Spleen (tissue), 11 donors: ENCODE measurements around the gene RARG. TPM values are rescaled to one million over a fixed set of nuclear protein-coding genes. Genes with fewer than 3 reads are reported as not detected.

ENCODE experiments used
- DNase-seq: peaks from one replicate; pipeline ENCODE4 v3.0.0-alpha.2; 2020
- H3K27ac ChIP-seq, 8 donors: fragments of 200-600 bp; sonication (generic) in 7 of 8; 1 replicate in 4 of 8; 2 replicates in 4 of 8; pipeline versions ENCODE4 v1.5.0 to v1.8.0; 2016 to 2021; ENCODE audit warnings: inconsistent platforms in 4 of 8, mild to moderate bottlenecking in 4 of 8, moderate library complexity in 1 of 8
- H3K27me3 ChIP-seq, 7 donors: fragments of 200-600 bp; sonication (generic) in 6 of 7; replicated peaks in 1 of 7; 1 replicate in 4 of 7; 2 replicates in 3 of 7; pipeline versions ENCODE4 v1.5.0 to v1.8.0; 2016 to 2021; ENCODE audit warnings: inconsistent platforms in 3 of 7, mild to moderate bottlenecking in 1 of 7
- H3K36me3 ChIP-seq, 6 donors: fragments of 200-600 bp; sonication (generic) in 5 of 6; 1 replicate in 4 of 6; 2 replicates in 2 of 6; pipeline versions ENCODE4 v1.5.0 to v1.8.0; 2016 to 2021; ENCODE audit warnings: inconsistent platforms in 2 of 6
- H3K4me1 ChIP-seq, 6 donors: fragments of 200-600 bp; sonication (generic) in 5 of 6; 1 replicate in 3 of 6; 2 replicates in 3 of 6; pipeline versions ENCODE4 v1.5.0 to v1.8.0; 2016 to 2021; ENCODE audit warnings: inconsistent platforms in 3 of 6
- H3K4me3 ChIP-seq, 8 donors: fragments of 200-600 bp; sonication (generic) in 7 of 8; 1 replicate in 4 of 8; 2 replicates in 4 of 8; pipeline versions ENCODE4 v1.5.0 to v1.8.0; 2016 to 2021; ENCODE audit warnings: inconsistent platforms in 4 of 8, mild to moderate bottlenecking in 4 of 8, moderate library complexity in 2 of 8
- H3K9me3 ChIP-seq, 8 donors: fragments of 200-600 bp; sonication (generic) in 7 of 8; 1 replicate in 4 of 8; 2 replicates in 4 of 8; pipeline versions ENCODE4 v1.5.0 to v1.8.0; 2016 to 2021; ENCODE audit warnings: inconsistent platforms in 4 of 8
- CTCF ChIP-seq, 11 experiments: fragments of 200-600 bp in 7 of 11; fragments of 450-650 bp in 4 of 11; sonication (generic) in 4 of 11; IDR thresholded peaks in 8 of 11; conservative IDR thresholded peaks in 3 of 11; 1 replicate in 7 of 11; 2 replicates in 4 of 11; pipeline versions ENCODE4 v1.4.0 to v1.8.0; 2016 to 2021; ENCODE audit warnings: antibody characterized with exemption in 11 of 11, inconsistent platforms in 4 of 11, mild to moderate bottlenecking in 1 of 11
- POLR2A ChIP-seq, 3 donors: fragments of 450-650 bp; IDR thresholded peaks; one replicate each; pipeline ENCODE4 v1.5.1; 2017; ENCODE audit warnings: antibody characterized with exemption in 3 of 3, mild to moderate bottlenecking in 1 of 3
- POLR2AphosphoS5 ChIP-seq, 3 donors: sonication (generic); formaldehyde crosslinking; IDR thresholded peaks; one replicate each; pipeline ENCODE4 v1.5.1; 2017; ENCODE audit warnings: antibody characterized with exemption in 3 of 3
- WGBS, 5 donors: extraction: QIAGEN DNeasy Blood & Tissue Kit in 3 of 5; methylation state at CpG; one replicate each; pipeline versions ENCODE4 v1.1.5 to v1.1.7; 2013 to 2018; 5-methylcytosine and 5-hydroxymethylcytosine counted together
- intact Hi-C: fragments of 100-400 bp; cut with DNase I; formaldehyde crosslinking; loops from one replicate; pipeline ENCODE4 v1.15.0; 2023; ENCODE audit warnings: low total_unique reads
- polyA plus RNA-seq, 3 donors: library from polyadenylated mRNA; stranded (reverse); fragments of 200-250 nt; gene quantifications; one replicate each; pipeline ENCODE4 v1.2.1, GENCODE V29; 2013
- total RNA-seq, 7 donors: library from RNA; depleted of rRNA in 3 of 7; stranded (reverse); fragments of >200 nt in 3 of 7; fragmentation: NEBNext Ultra II Directional in 4 of 7; extraction: Animal tissue kit (Norgen Biotek cat#: 25700) in 4 of 7; gene quantifications; one replicate each; pipeline versions ENCODE4 v1.1.0 to v1.2.1, GENCODE V29; 2016 to 2021
- donor health status: healthy with polysubstance abuse.
- donor health status: DM: no; HTN: no; CAD: no; lungs with moderate emphysema.
- donor health status: DM: no; HTN: no; CAD: no.
- donor health status: Bipolar disorder and iron deficiency.
- donor health status: healthy.
- donor health status: DM: no; HTN: no; CAD: no.
- donor health status: DM: yes; HTN: yes; CAD: no.

RARG gene
- total and polyA plus RNA-seq, 10 donors = 4.6 to 20.8 (median 11.2) TPM

GRCh38 chr12:53186745-53187144, 45.3 kb downstream of the RARG start:
- H3K9me3 ChIP-seq = no peaks in the 10 kb centered on the region
- H3K27me3 ChIP-seq = no peaks in the 10 kb centered on the region
- 88 to 97% (median 93%) methylated on average over 4 of the region's 4 CpGs for WGBS, 5 donors
- TF ChIP-seq POLR2A (IDR thresholded peaks at IDR 0.05) (no peak), POLR2AphosphoS5 (IDR thresholded peaks at IDR 0.05) (no peak), CTCF (IDR thresholded peaks at IDR 0.05 in 8 of 11, conservative IDR thresholded peaks at IDR 0.05 in 3 of 11) (no peak)
- no peak for DNase-seq
- H3K4me1 ChIP-seq = peaks cover 17 to 74% (median 41%) of the 10 kb centered on the region in 6 donors
- no peak overlapping the region for H3K4me3 ChIP-seq
- peaks cover 0 to 99% (median 74%) of the 10 kb centered on the region in 6 donors for H3K36me3 ChIP-seq
- intact Hi-C loops = no loop called here
- no peak overlapping the region for H3K27ac ChIP-seq

- 95 to 99% (median 98%) methylated on average over 3 of the region's 3 CpGs for WGBS, 5 donors
- Histone ChIP-seq H3K9me3 (no peaks in the 10 kb centered on the region), H3K27ac (peak overlapping the region in 1 of 8 donors; percentile 21), H3K4me3 (no peak overlapping the region), H3K27me3 (no peaks in the 10 kb centered on the region), H3K4me1 (peaks cover 24 to 76% (median 49%) of the 10 kb centered on the region in 6 donors), H3K36me3 (peaks cover 0 to 90% (median 66%) of the 10 kb centered on the region in 6 donors)
- intact Hi-C loops = no loop called here
- no peak for DNase-seq
- no peak for TF ChIP-seq POLR2AphosphoS5 (IDR thresholded peaks at IDR 0.05)
- TF ChIP-seq POLR2A (IDR thresholded peaks at IDR 0.05) = no peak
- no peak for TF ChIP-seq CTCF (IDR thresholded peaks at IDR 0.05 in 8 of 11, conservative IDR thresholded peaks at IDR 0.05 in 3 of 11)
Observed at GRCh38 chr12:53185582-53186153, 46.3 kb downstream of the RARG start.

DNA sequence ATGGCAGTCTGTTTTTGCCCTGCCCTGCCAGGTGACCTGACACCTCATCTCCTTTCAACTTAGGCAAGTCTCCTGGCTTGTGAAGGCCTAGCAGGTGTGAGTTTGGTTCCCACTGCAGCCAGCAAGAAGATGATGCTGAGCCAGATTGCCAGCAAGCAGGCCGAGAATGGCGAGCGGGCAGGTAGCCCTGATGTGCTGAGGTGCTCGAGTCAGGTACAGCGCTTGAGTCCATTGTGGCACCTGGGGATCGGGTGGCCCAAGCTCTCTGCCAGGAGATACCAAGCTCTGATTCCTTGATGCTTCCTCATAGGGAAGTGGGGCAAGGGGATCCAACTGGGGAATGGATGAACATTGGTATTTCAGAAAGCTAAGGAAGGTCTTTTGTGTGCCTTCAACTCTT, 47.2 kb downstream of the RARG start:
- no peak overlapping the region for H3K27ac ChIP-seq
- H3K36me3 ChIP-seq = peaks cover 0 to 82% (median 66%) of the 10 kb centered on the region in 6 donors
- DNase-seq = no peak
- H3K4me1 ChIP-seq = peaks cover 24 to 70% (median 43%) of the 10 kb centered on the region in 6 donors
- no peaks in the 10 kb centered on the region for H3K9me3 ChIP-seq
- no peak overlapping the region for H3K4me3 ChIP-seq
- H3K27me3 ChIP-seq = no peaks in the 10 kb centered on the region
- intact Hi-C loops = no loop called here
- 91 to 97% (median 96%) methylated on average over 3 to 6 of the region's 6 CpGs for WGBS, 5 donors
- TF ChIP-seq POLR2AphosphoS5 (IDR thresholded peaks at IDR 0.05) = peak in 2 of 3 donors; percentile 31 to 45
- TF ChIP-seq POLR2A (IDR thresholded peaks at IDR 0.05) = no peak
- TF ChIP-seq CTCF (IDR thresholded peaks at IDR 0.05 in 8 of 11, conservative IDR thresholded peaks at IDR 0.05 in 3 of 11) = no peak

DNA sequence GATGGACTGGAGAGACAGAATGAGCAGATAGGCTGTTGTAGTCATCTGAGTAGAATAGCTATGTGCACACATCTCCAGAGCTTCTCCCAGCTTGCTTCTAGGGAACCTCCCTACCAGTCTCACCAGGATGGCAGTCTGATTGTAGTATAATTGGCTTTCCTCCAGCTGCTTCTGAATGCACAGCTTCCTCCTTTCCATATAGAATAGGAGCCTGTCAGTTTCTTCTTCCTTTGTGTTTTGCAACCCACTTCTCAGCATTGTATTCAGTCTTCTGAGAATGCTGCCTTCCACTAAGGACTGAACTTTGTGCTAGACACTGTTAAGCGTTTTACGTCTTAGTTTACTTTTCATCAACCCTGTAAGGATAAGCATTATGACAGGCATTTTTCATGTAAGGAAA, 49.1 kb downstream of the RARG start:
- no peaks in the 10 kb centered on the region for H3K9me3 ChIP-seq
- WGBS, 5 donors = 38 to 67% (median 57%) methylated on average over 2 of the region's 2 CpGs
- TF ChIP-seq POLR2A (IDR thresholded peaks at IDR 0.05) (no peak), CTCF (IDR thresholded peaks at IDR 0.05 in 8 of 11, conservative IDR thresholded peaks at IDR 0.05 in 3 of 11) (no peak), POLR2AphosphoS5 (IDR thresholded peaks at IDR 0.05) (no peak)
- H3K4me3 ChIP-seq = peak overlapping the region in 3 of 8 donors; percentile 6 to 79 (median 6)
- intact Hi-C loops = no loop called here
- H3K36me3 ChIP-seq = peaks cover 0 to 64% (median 55%) of the 10 kb centered on the region in 6 donors
- peaks cover 27 to 67% (median 50%) of the 10 kb centered on the region in 6 donors for H3K4me1 ChIP-seq
- DNase-seq = no peak
- H3K27me3 ChIP-seq = no peaks in the 10 kb centered on the region
- H3K27ac ChIP-seq = peak overlapping the region in 3 of 8 donors; percentile 11 to 95 (median 21)
